Lower leg skin (tissue), 4 donors: ENCODE data around the gene RAPGEF6. TPM values are rescaled to one million over a fixed set of nuclear protein-coding genes. Genes with fewer than 3 reads are reported as not detected.

Experiments
- DNase-seq, 2 donors: peaks; one replicate each; pipeline ENCODE4 v3.0.0-alpha.2; 2019; ENCODE audit warnings: low spot score in 2 of 2
- H3K4me3 ChIP-seq: fragments of 200-600 bp; sonication (generic); 2 replicates; pipeline ENCODE4 v1.5.1; 2017; ENCODE audit warnings: mild to moderate bottlenecking, low read depth; ENCODE audit not compliant: poor library complexity, severe bottlenecking
- CTCF ChIP-seq, 3 donors: fragments of 450-650 bp; IDR thresholded peaks; one replicate each; pipeline ENCODE4 v1.5.1; 2016; ENCODE audit warnings: antibody characterized with exemption in 3 of 3, mild to moderate bottlenecking in 3 of 3, moderate library complexity in 2 of 3
- POLR2A ChIP-seq, 2 donors: fragments of 450-650 bp; IDR thresholded peaks; one replicate each; pipeline ENCODE4 v1.6.1; 2016 to 2017; ENCODE audit warnings: antibody characterized with exemption in 2 of 2, mild to moderate bottlenecking in 1 of 2, moderate library complexity in 1 of 2
- WGBS, 2 donors: methylation state at CpG; one replicate each; pipeline ENCODE4 v1.1.5; 2018; 5-methylcytosine and 5-hydroxymethylcytosine counted together
- intact Hi-C: fragments of 100-400 bp; cut with DNase I; formaldehyde crosslinking; loops from one replicate; pipeline ENCODE4 v1.15.0; 2023; ENCODE audit warnings: low total_unique reads
- total RNA-seq, 4 donors: library from RNA; depleted of rRNA; stranded (reverse); fragments of >200 nt; gene quantifications; one replicate each; pipeline ENCODE4 v1.1.0, GENCODE V29; 2016

Gene RAPGEF6
- total RNA-seq, 4 donors from 2014 or later, result 16.8 to 20.2 (median 18.9) TPM

DNA sequence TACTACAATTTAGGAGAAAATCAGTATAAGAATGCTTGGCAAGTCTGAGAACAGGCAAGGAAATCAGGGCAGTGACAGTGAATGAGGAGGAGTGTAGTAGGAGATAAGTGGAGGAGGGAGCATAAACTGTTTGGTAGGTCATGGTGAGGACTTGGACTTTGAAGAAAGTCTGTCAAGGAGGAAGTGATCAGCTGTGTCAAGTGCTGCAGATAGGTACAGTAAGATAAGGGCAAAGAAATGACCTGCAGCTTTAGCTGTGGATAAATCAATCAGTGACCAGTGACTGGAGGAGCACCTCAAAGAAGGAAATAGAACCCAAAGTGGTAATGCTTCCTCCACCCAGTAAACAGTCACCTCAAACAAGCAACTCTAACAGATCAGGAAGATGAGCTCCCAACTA, 106.3 kb downstream of the RAPGEF6 start:
- no peak for DNase-seq
- intact Hi-C loops, result no loop called here
- H3K4me3 ChIP-seq, result no peak overlapping the region
- TF ChIP-seq POLR2A (IDR thresholded peaks at IDR 0.05) (no peak), CTCF (IDR thresholded peaks at IDR 0.05) (no peak)

DNA sequence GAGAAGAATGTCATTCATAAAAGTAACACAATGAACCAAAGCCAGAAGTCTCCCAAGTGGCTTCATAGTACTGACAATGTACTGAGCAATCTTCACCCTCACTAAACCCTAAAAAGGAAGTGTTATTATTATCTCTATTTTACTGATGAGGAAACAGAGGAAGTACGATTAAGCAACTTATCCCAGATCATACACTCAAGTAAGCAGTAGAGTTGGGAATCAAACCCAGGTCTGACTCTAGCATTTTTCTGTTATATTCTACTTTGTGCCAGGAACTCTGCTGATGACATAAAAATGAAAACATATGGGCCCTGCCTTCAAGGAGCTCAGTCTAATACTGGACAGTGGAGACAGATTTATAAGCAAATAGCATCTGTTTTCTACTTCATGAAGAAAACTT, 109.2 kb downstream of the RAPGEF6 start:
- H3K4me3 ChIP-seq, result no peak overlapping the region
- 67 to 71% methylated on average over 1 of the region's 1 CpG for WGBS, 2 donors
- intact Hi-C loops, result no loop called here
- no peak for DNase-seq
- no peak for TF ChIP-seq POLR2A (IDR thresholded peaks at IDR 0.05)
- no peak for TF ChIP-seq CTCF (IDR thresholded peaks at IDR 0.05)

DNA sequence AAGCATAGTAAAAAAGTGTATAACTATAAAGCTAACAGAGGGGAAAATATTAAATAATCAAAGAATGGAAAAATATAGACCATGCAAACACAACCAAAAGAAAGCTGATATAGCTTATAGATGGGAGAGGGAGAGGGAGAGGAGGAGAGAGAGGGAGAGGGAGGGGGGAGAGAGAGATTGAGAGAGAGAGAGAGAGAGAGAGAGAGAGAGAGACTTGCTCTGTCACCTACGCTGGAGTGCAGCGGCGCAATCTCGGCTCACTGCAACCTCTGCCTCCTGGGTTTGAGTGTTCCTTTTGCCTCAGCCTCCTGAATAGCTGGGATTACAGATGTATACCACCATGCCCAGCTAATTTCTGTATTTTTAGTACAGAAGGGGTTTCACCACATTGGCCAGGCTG, 110.6 kb downstream of the RAPGEF6 start:
- no peak for DNase-seq
- intact Hi-C loops, result no loop called here
- H3K4me3 ChIP-seq, result no peak overlapping the region
- no peak for TF ChIP-seq CTCF (IDR thresholded peaks at IDR 0.05)
- WGBS, 2 donors, result 98% methylated on average over 4 of the region's 4 CpGs

DNA sequence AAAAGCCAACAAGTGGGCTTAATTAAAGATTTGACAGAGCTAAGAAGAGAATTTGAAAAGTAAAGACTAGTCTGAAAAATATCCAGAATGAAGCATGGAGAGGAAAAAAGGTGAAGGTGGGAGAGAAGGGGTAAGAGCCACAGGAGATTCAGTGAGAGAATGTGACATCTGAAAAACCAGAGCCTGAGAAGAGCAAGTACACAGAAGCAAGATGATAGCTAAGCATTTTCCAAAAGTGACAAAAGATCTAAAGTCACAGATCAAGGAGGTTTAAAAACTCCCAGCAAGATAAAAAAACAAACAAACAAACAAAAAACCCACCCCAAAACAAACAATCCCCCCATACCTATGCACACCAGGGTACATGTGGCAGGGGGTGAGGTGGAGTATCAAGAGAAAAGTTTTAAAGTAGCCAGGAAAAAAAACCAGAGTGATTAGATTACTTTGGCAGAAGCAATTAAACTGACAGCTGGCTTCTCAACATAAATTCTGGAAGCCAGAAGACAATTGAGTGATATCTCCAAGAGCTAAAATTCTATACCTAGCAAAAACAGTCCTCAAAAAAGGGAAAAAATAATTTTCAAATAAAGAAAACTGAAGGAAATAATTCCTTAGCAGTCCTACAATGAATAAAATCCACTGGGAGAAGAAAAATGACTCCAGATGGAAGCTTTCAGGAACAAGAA, 111.4 kb downstream of the RAPGEF6 start:
- DNase-seq, result no peak
- TF ChIP-seq CTCF (IDR thresholded peaks at IDR 0.05), result no peak
- TF ChIP-seq POLR2A (IDR thresholded peaks at IDR 0.05), result no peak
- no peak overlapping the region for H3K4me3 ChIP-seq
- intact Hi-C loops, result no loop called here

- intact Hi-C loops, result no loop called here
- 77 to 78% methylated on average over 4 of the region's 4 CpGs for WGBS, 2 donors
- H3K4me3 ChIP-seq, result no peak overlapping the region
- no peak for DNase-seq
- TF ChIP-seq CTCF (IDR thresholded peaks at IDR 0.05) (no peak), POLR2A (IDR thresholded peaks at IDR 0.05) (no peak)
Observed at GRCh38 chr5:131521252-131521651, 113.8 kb downstream of the RAPGEF6 start.

DNA sequence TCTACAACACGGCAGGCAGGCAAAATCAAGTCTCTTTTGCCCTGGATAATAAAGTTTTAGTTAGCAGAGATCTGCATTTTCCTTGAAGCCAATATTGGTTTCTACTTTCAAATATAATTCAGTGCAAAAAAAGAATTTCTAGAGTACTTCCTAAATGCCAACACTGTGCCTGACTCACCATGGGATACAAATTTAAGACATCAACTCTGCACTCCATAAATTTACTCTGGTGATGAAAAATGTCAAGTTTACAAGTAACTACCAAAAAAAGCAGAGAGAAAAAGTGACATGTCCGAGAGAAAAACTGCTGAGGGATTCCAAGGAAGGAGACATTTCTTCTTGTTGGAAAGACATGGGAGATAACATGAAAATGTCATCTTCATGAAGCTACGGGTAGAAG, 119.7 kb downstream of the RAPGEF6 start:
- intact Hi-C loops, result no loop called here
- TF ChIP-seq CTCF (IDR thresholded peaks at IDR 0.05) (no peak), POLR2A (IDR thresholded peaks at IDR 0.05) (no peak)
- no peak overlapping the region for H3K4me3 ChIP-seq
- no peak for DNase-seq
- 83 to 86% methylated on average over 3 of the region's 3 CpGs for WGBS, 2 donors
